Measurements from ENCODE around the gene NTNG2.

Gene NTNG2

GRCh38 chr9:132121021-132121420, 40.8 kb upstream of the NTNG2 start:
- no peak for TF ChIP-seq CTCF (IDR thresholded peaks at IDR 0.05)
- no peak overlapping the region for H3K4me3 ChIP-seq (ENCODE audit: low read depth, low read length)
- no peaks in the 10 kb centered on the region for H3K9me3 ChIP-seq (ENCODE audit: control insufficient read depth, low read length)
- no peaks in the 10 kb centered on the region for H3K4me1 ChIP-seq
- H3K36me3 ChIP-seq (ENCODE audit: control insufficient read depth, insufficient read depth, low read length), result no peaks in the 10 kb centered on the region
- no peak overlapping the region for H2AFZ ChIP-seq
- no peaks in the 10 kb centered on the region for H3K79me2 ChIP-seq
- H3K27me3 ChIP-seq (ENCODE audit: control insufficient read depth, insufficient read depth, low read length), result no peaks in the 10 kb centered on the region
- no peak overlapping the region for H3K9ac ChIP-seq
- no peak overlapping the region for H3K4me2 ChIP-seq (ENCODE audit: low read length)
- H3K27ac ChIP-seq, result no peak overlapping the region

- Histone ChIP-seq H3K79me2 (no peaks in the 10 kb centered on the region), H3K9me3 (ENCODE audit: control insufficient read depth, low read length) (no peaks in the 10 kb centered on the region), H3K9ac (no peak overlapping the region), H3K27ac (no peak overlapping the region), H3K27me3 (ENCODE audit: control insufficient read depth, insufficient read depth, low read length) (no peaks in the 10 kb centered on the region), H3K36me3 (ENCODE audit: control insufficient read depth, insufficient read depth, low read length) (no peaks in the 10 kb centered on the region), H2AFZ (no peak overlapping the region), H3K4me2 (ENCODE audit: low read length) (no peak overlapping the region), H3K4me3 (ENCODE audit: low read depth, low read length) (no peak overlapping the region), H3K4me1 (no peaks in the 10 kb centered on the region)
- no peak for TF ChIP-seq CTCF (IDR thresholded peaks at IDR 0.05)
Observed at GRCh38 chr9:132124800-132125199, 37.1 kb upstream of the NTNG2 start.

GRCh38 chr9:132125361-132125760, 36.5 kb upstream of the NTNG2 start:
- Histone ChIP-seq H3K9ac (no peak overlapping the region), H3K36me3 (ENCODE audit: control insufficient read depth, insufficient read depth, low read length) (no peaks in the 10 kb centered on the region), H3K4me2 (ENCODE audit: low read length) (no peak overlapping the region), H3K27me3 (ENCODE audit: control insufficient read depth, insufficient read depth, low read length) (no peaks in the 10 kb centered on the region), H2AFZ (no peak overlapping the region), H3K4me3 (ENCODE audit: low read depth, low read length) (no peak overlapping the region), H3K27ac (no peak overlapping the region), H3K79me2 (no peaks in the 10 kb centered on the region), H3K4me1 (no peaks in the 10 kb centered on the region), H3K9me3 (ENCODE audit: control insufficient read depth, low read length) (no peaks in the 10 kb centered on the region)
- TF ChIP-seq CTCF (IDR thresholded peaks at IDR 0.05), result no peak

GRCh38 chr9:132125944-132126679, 35.7 kb upstream of the NTNG2 start:
- no peak overlapping the region for H2AFZ ChIP-seq
- no peak overlapping the region for H3K4me3 ChIP-seq (ENCODE audit: low read depth, low read length)
- H3K4me1 ChIP-seq, result no peaks in the 10 kb centered on the region
- H3K36me3 ChIP-seq (ENCODE audit: control insufficient read depth, insufficient read depth, low read length), result no peaks in the 10 kb centered on the region
- TF ChIP-seq CTCF (IDR thresholded peaks at IDR 0.05), result no peak
- no peaks in the 10 kb centered on the region for H3K9me3 ChIP-seq (ENCODE audit: control insufficient read depth, low read length)
- no peak overlapping the region for H3K9ac ChIP-seq
- H3K79me2 ChIP-seq, result no peaks in the 10 kb centered on the region
- H3K27me3 ChIP-seq (ENCODE audit: control insufficient read depth, insufficient read depth, low read length), result no peaks in the 10 kb centered on the region
- no peak overlapping the region for H3K4me2 ChIP-seq (ENCODE audit: low read length)
- no peak overlapping the region for H3K27ac ChIP-seq

- Histone ChIP-seq H3K9me3 (ENCODE audit: control insufficient read depth, low read length) (no peaks in the 10 kb centered on the region), H3K79me2 (no peaks in the 10 kb centered on the region), H3K4me3 (ENCODE audit: low read depth, low read length) (no peak overlapping the region), H3K27ac (no peak overlapping the region), H3K9ac (no peak overlapping the region), H2AFZ (no peak overlapping the region), H3K27me3 (ENCODE audit: control insufficient read depth, insufficient read depth, low read length) (no peaks in the 10 kb centered on the region), H3K36me3 (ENCODE audit: control insufficient read depth, insufficient read depth, low read length) (no peaks in the 10 kb centered on the region), H3K4me1 (no peaks in the 10 kb centered on the region), H3K4me2 (ENCODE audit: low read length) (no peak overlapping the region)
- TF ChIP-seq CTCF (IDR thresholded peaks at IDR 0.05), result no peak
Observed at GRCh38 chr9:132126680-132127236, 35.1 kb upstream of the NTNG2 start.
